OCI-LY1 (cell line): ENCODE measurements around the gene ELMO1.
A peak's percentile ranks its signal among the peaks of the same experiment; 100 is the strongest.

Experiments used
- H2AFZ ChIP-seq: fragments of 200-600 bp; sonication (generic), shearing (Covaris generic); 2 replicates; pipeline ENCODE4 v1.6.0; 2014; ENCODE audit warnings: antibody characterized with exemption, mild to moderate bottlenecking, low read length
- H3F3A ChIP-seq: fragments of 200-600 bp; sonication (generic), shearing (Covaris generic); 2 replicates; pipeline ENCODE4 v1.6.0; 2014; ENCODE audit warnings: mild to moderate bottlenecking, antibody characterized with exemption, low read length, moderate library complexity; ENCODE audit not compliant: insufficient read depth
- H3K27ac ChIP-seq: fragments of 200-600 bp; sonication (generic); 2 replicates; pipeline ENCODE4 v1.5.1; 2014; ENCODE audit warnings: low read length, mixed run types, mild to moderate bottlenecking, low read depth; ENCODE audit not compliant: poor library complexity, severe bottlenecking
- H3K27me3 ChIP-seq: fragments of 200-600 bp; sonication (generic); 2 replicates; pipeline ENCODE4 v1.6.0; 2014; ENCODE audit warnings: antibody characterized with exemption, mild to moderate bottlenecking, low read length, moderate library complexity; ENCODE audit not compliant: insufficient read depth
- H3K36me3 ChIP-seq: fragments of 200-600 bp; sonication (generic); 2 replicates; pipeline ENCODE4 v1.6.1; 2014; ENCODE audit warnings: mild to moderate bottlenecking, antibody characterized with exemption, low read length, moderate library complexity, mixed read lengths; ENCODE audit not compliant: insufficient read depth
- H3K4me1 ChIP-seq: fragments of 200-600 bp; sonication (generic); 2 replicates; pipeline ENCODE4 v1.5.1; 2014; ENCODE audit warnings: mild to moderate bottlenecking, low read length, moderate library complexity; ENCODE audit not compliant: insufficient read depth, severe bottlenecking
- H3K4me2 ChIP-seq: fragments of 200-600 bp; sonication (generic), shearing (Covaris generic); 2 replicates; pipeline ENCODE4 v1.6.1; 2014; ENCODE audit warnings: low read length
- H3K4me3 ChIP-seq: fragments of 200-600 bp; sonication (generic); 2 replicates; pipeline ENCODE4 v1.5.1; 2014; ENCODE audit warnings: low read length, low read depth, mild to moderate bottlenecking, mixed read lengths; ENCODE audit not compliant: poor library complexity, severe bottlenecking
- H3K79me2 ChIP-seq: fragments of 200-600 bp; shearing (Covaris generic); 2 replicates; pipeline ENCODE4 v1.6.1; 2016; ENCODE audit warnings: mixed run types, low read length, mixed read lengths; ENCODE audit not compliant: insufficient read depth
- H3K9ac ChIP-seq: fragments of 200-600 bp; sonication (generic), shearing (Covaris generic); 2 replicates; pipeline ENCODE4 v1.6.1; 2014; ENCODE audit warnings: mild to moderate bottlenecking, low read length, mixed read lengths
- H3K9me2 ChIP-seq: fragments of 200-600 bp; sonication (generic), shearing (Covaris generic); 2 replicates; pipeline ENCODE4 v1.6.1; 2014; ENCODE audit warnings: low read depth, mild to moderate bottlenecking, low read length, mixed read lengths
- H3K9me3 ChIP-seq: fragments of 200-600 bp; shearing (Covaris generic); 2 replicates; pipeline ENCODE4 v1.6.1; 2014; ENCODE audit warnings: low read length, mixed read lengths
- H4K20me1 ChIP-seq: fragments of 200-600 bp; sonication (generic), shearing (Covaris generic); 2 replicates; pipeline ENCODE4 v1.6.0; 2016; ENCODE audit warnings: mild to moderate bottlenecking, low read length; ENCODE audit not compliant: insufficient read depth
- CTCF ChIP-seq: fragments of 200-600 bp; sonication (generic), shearing (Covaris generic); IDR thresholded peaks from 2 replicates; pipeline ENCODE4 v1.5.1; 2017; ENCODE audit warnings: mild to moderate bottlenecking, antibody characterized with exemption, low read length, moderate library complexity, mixed read lengths
- EZH2 ChIP-seq: fragments of 200-600 bp; sonication (generic), shearing (Covaris generic); IDR thresholded peaks from 2 replicates; pipeline ENCODE4 v1.8.0; 2017; ENCODE audit warnings: borderline replicate concordance, mixed run types, mild to moderate bottlenecking, antibody characterized with exemption, low read length, moderate library complexity, mixed read lengths

The ELMO1 gene

GRCh38 chr7:37410305-37411229 lies 38.1 kb downstream of the ELMO1 start:
- no peak overlapping the region for H3K4me3 ChIP-seq

GRCh38 chr7:37409461-37409860 lies 39.2 kb downstream of the ELMO1 start:
- H3K4me2 ChIP-seq: no peak overlapping the region; the same call in 1 of the 2 replicates
- no peaks in the 10 kb centered on the region for H4K20me1 ChIP-seq
- no peak overlapping the region for H3K27ac ChIP-seq
- H3K9me2 ChIP-seq: no peaks in the 10 kb centered on the region
- H3K36me3 ChIP-seq: no peaks in the 10 kb centered on the region
- TF ChIP-seq CTCF: no peak
- TF ChIP-seq EZH2: no peak
- no peaks in the 10 kb centered on the region; the same call in 1 of the 2 replicates for H3K27me3 ChIP-seq
- no peaks in the 10 kb centered on the region for H3F3A ChIP-seq
- peaks cover 22% of the 10 kb centered on the region for H3K4me1 ChIP-seq
- H3K9ac ChIP-seq: no peak overlapping the region
- no peaks in the 10 kb centered on the region for H3K79me2 ChIP-seq
- H2AFZ ChIP-seq: no peak overlapping the region
- no peaks in the 10 kb centered on the region for H3K9me3 ChIP-seq
- no peak overlapping the region for H3K4me3 ChIP-seq

More at GRCh38 chr7:37410305-37411229, 38.1 kb downstream of the ELMO1 start:
- no peaks in the 10 kb centered on the region for H3K9me2 ChIP-seq
- H3K27me3 ChIP-seq: no peaks in the 10 kb centered on the region
- TF ChIP-seq CTCF (no peak), EZH2 (no peak)
- no peak overlapping the region for H3K4me2 ChIP-seq
- no peaks in the 10 kb centered on the region for H4K20me1 ChIP-seq
- no peaks in the 10 kb centered on the region for H3K79me2 ChIP-seq
- no peak overlapping the region for H3K27ac ChIP-seq
- H3K4me1 ChIP-seq: peaks cover 22% of the 10 kb centered on the region
- H2AFZ ChIP-seq: peak overlapping the region; percentile 10; the same call in 1 of the 2 replicates
- no peaks in the 10 kb centered on the region for H3F3A ChIP-seq
- H3K9ac ChIP-seq: no peak overlapping the region
- no peaks in the 10 kb centered on the region for H3K36me3 ChIP-seq
- no peaks in the 10 kb centered on the region for H3K9me3 ChIP-seq

GRCh38 chr7:37408291-37409228 lies 40.1 kb downstream of the ELMO1 start:
- H3K36me3 ChIP-seq: no peaks in the 10 kb centered on the region
- no peak overlapping the region for H2AFZ ChIP-seq
- H3K4me2 ChIP-seq: peak overlapping the region; percentile 48
- no peak overlapping the region for H3K27ac ChIP-seq
- no peaks in the 10 kb centered on the region for H3K9me2 ChIP-seq
- no peak for TF ChIP-seq EZH2
- H3K79me2 ChIP-seq: no peaks in the 10 kb centered on the region
- H3K4me3 ChIP-seq: no peak overlapping the region
- H3F3A ChIP-seq: no peaks in the 10 kb centered on the region
- no peaks in the 10 kb centered on the region; the same call in 1 of the 2 replicates for H3K27me3 ChIP-seq
- peaks cover 22% of the 10 kb centered on the region for H3K4me1 ChIP-seq
- no peaks in the 10 kb centered on the region for H3K9me3 ChIP-seq
- H4K20me1 ChIP-seq: no peaks in the 10 kb centered on the region
- H3K9ac ChIP-seq: no peak overlapping the region
